Keratinocyte (primary cell): ENCODE results near the gene PTPRN2. TPM values are rescaled to one million over a fixed set of nuclear protein-coding genes. Genes with fewer than 3 reads are reported as not detected.

ENCODE experiments used
- DNase-seq: peaks from one replicate; pipeline ENCODE4 v3.0.0-alpha.2; 2011; ENCODE audit warnings: low read depth, missing footprints, low spot score
- FAIRE-seq: peaks from 2 replicates; lab custom pipeline; 2011; peaks lifted over from hg19 to GRCh38; lab: Jason Lieb, UNC
- H2AFZ ChIP-seq: 2 replicates; pipeline ENCODE4 v1.6.0; 2012; ENCODE audit warnings: low read length, control low read depth, inconsistent platforms; ENCODE audit not compliant: control insufficient read depth
- H3K27ac ChIP-seq: 2 replicates; pipeline ENCODE4 v1.5.1; 2011; ENCODE audit warnings: low read length; ENCODE audit not compliant: control insufficient read depth, insufficient read depth
- H3K27me3 ChIP-seq: 3 replicates; pipeline ENCODE4 v1.6.0; 2011; ENCODE audit warnings: low read length; ENCODE audit not compliant: control insufficient read depth, insufficient read depth; ENCODE audit errors: extremely low read depth
- H3K36me3 ChIP-seq, 2 experiments: 2 replicates in 1 of 2; 3 replicates in 1 of 2; pipeline ENCODE4 v1.5.1; 2011; ENCODE audit warnings: low read length in 2 of 2, mild to moderate bottlenecking in 1 of 2; ENCODE audit not compliant: control insufficient read depth in 2 of 2, insufficient read depth in 2 of 2; ENCODE audit errors: extremely low read depth in 1 of 2
- H3K4me1 ChIP-seq: 3 replicates; pipeline ENCODE4 v1.5.1; 2011; ENCODE audit warnings: low read length; ENCODE audit not compliant: control insufficient read depth, insufficient read depth; ENCODE audit errors: extremely low read depth
- H3K4me2 ChIP-seq: 3 replicates; pipeline ENCODE4 v1.6.0; 2011; ENCODE audit warnings: low read depth, low read length; ENCODE audit not compliant: control insufficient read depth, insufficient read depth; ENCODE audit errors: extremely low read depth
- H3K4me3 ChIP-seq, 3 experiments: fragments of 200-600 bp in 1 of 3; sonication (generic) in 1 of 3; 2 replicates in 2 of 3; 3 replicates in 1 of 3; pipeline ENCODE4 v1.5.1; 2011 to 2016; ENCODE audit warnings: low read length in 3 of 3, mild to moderate bottlenecking in 3 of 3, control low read depth in 2 of 3, inconsistent platforms in 1 of 3, low read depth in 1 of 3, mixed read lengths in 1 of 3, mixed run types in 1 of 3, moderate library complexity in 1 of 3; ENCODE audit not compliant: control insufficient read depth in 2 of 3, insufficient read depth in 2 of 3; ENCODE audit errors: extremely low read depth in 1 of 3
- H3K79me2 ChIP-seq: 2 replicates; pipeline ENCODE4 v1.6.0; 2012; ENCODE audit warnings: low read length; ENCODE audit not compliant: control insufficient read depth, insufficient read depth
- H3K9ac ChIP-seq: 3 replicates; pipeline ENCODE4 v1.6.0; 2011; ENCODE audit warnings: low read length; ENCODE audit not compliant: control insufficient read depth, insufficient read depth; ENCODE audit errors: extremely low read depth
- H3K9me1 ChIP-seq: 3 replicates; pipeline ENCODE4 v1.6.0; 2011; ENCODE audit warnings: low read length; ENCODE audit not compliant: control insufficient read depth, insufficient read depth; ENCODE audit errors: extremely low read depth
- H3K9me3 ChIP-seq: 2 replicates; pipeline ENCODE4 v1.5.1; 2012; ENCODE audit warnings: low read depth, low read length; ENCODE audit not compliant: control insufficient read depth
- H4K20me1 ChIP-seq: 3 replicates; pipeline ENCODE4 v1.6.0; 2011; ENCODE audit warnings: low read length; ENCODE audit not compliant: control insufficient read depth, insufficient read depth; ENCODE audit errors: extremely low read depth
- EZH2 ChIP-seq: IDR thresholded peaks from one replicate; pipeline ENCODE4 v1.6.1; 2012; ENCODE audit warnings: inconsistent platforms, mild to moderate bottlenecking, low read length, moderate library complexity
- dilution Hi-C: fragments of 300-500 bp; cut with MboI; formaldehyde crosslinking; loops from one replicate; pipeline ENCODE4 v1.7.0; 2020; ENCODE audit warnings: low sequenced_read_pairs; ENCODE audit not compliant: extremely low pct_ligation_motif_present
- polyA plus RNA-seq, 5 experiments: library from polyadenylated mRNA; depleted of rRNA in 3 of 5; stranded (reverse) in 3 of 5; stranded (forward) in 1 of 5; unstranded in 1 of 5; fragments of >200 nt; gene quantifications; 1 replicate in 1 of 5; 2 replicates in 3 of 5; 3 replicates in 1 of 5; pipeline versions ENCODE4 v1.2.1 to v1.2.3, GENCODE V29; 2011 to 2012; ENCODE audit warnings: missing spikeins in 2 of 5, low read depth in 1 of 5, low replicate concordance in 1 of 5
- TF ChIP-seq, protein P1 (sequence below), 3 experiments: IDR thresholded peaks in 1 of 3; conservative IDR thresholded peaks in 1 of 3; optimal IDR thresholded peaks in 1 of 3; 2 replicates in 2 of 3; 3 replicates in 1 of 3; pipeline versions ENCODE3 to v1.5.1; 2011; ENCODE audit warnings: low read length in 3 of 3, mild to moderate bottlenecking in 3 of 3, moderate library complexity in 2 of 3, control low read depth in 1 of 3, inconsistent platforms in 1 of 3; ENCODE audit not compliant: insufficient read depth in 2 of 3; ENCODE audit errors: extremely low read depth in 1 of 3

PTPRN2 gene
- polyA plus RNA-seq, 1 donor (not counting 4 experiments of a cell fraction or from before 2014, with no cell fraction given): not detected

- no peak overlapping the region for H2AFZ ChIP-seq
- H3K36me3 ChIP-seq: no peaks in the 10 kb centered on the region
- H4K20me1 ChIP-seq: no peaks in the 10 kb centered on the region
- H3K9me3 ChIP-seq: peaks cover 16% of the 10 kb centered on the region
- H3K4me3 ChIP-seq: no peak overlapping the region
- H3K4me2 ChIP-seq: no peak overlapping the region
- no peak for FAIRE-seq
- dilution Hi-C loops: no loop called here
- no peak for DNase-seq
- H3K9ac ChIP-seq: no peak overlapping the region
- TF ChIP-seq, protein P1, sequence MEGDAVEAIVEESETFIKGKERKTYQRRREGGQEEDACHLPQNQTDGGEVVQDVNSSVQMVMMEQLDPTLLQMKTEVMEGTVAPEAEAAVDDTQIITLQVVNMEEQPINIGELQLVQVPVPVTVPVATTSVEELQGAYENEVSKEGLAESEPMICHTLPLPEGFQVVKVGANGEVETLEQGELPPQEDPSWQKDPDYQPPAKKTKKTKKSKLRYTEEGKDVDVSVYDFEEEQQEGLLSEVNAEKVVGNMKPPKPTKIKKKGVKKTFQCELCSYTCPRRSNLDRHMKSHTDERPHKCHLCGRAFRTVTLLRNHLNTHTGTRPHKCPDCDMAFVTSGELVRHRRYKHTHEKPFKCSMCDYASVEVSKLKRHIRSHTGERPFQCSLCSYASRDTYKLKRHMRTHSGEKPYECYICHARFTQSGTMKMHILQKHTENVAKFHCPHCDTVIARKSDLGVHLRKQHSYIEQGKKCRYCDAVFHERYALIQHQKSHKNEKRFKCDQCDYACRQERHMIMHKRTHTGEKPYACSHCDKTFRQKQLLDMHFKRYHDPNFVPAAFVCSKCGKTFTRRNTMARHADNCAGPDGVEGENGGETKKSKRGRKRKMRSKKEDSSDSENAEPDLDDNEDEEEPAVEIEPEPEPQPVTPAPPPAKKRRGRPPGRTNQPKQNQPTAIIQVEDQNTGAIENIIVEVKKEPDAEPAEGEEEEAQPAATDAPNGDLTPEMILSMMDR (optimal IDR thresholded peaks at IDR 0.05 in 1 of 3, IDR thresholded peaks at IDR 0.05 in 1 of 3, conservative IDR thresholded peaks at IDR 0.05 in 1 of 3; ENCODE audit: extremely low read depth in 1 of 3, insufficient read depth in 2 of 3, low read length in 3 of 3): no peak
- TF ChIP-seq EZH2: no peak
- no peak overlapping the region for H3K27ac ChIP-seq
- H3K27me3 ChIP-seq: no peaks in the 10 kb centered on the region
- H3K4me1 ChIP-seq: no peaks in the 10 kb centered on the region
- H3K79me2 ChIP-seq: no peaks in the 10 kb centered on the region
- H3K9me1 ChIP-seq: no peaks in the 10 kb centered on the region
These were observed 759.4 kb downstream of the PTPRN2 start for GRCh38 chr7:157828190-157828589.

- no peak overlapping the region for H3K4me2 ChIP-seq
- H3K9me3 ChIP-seq: peaks cover 16% of the 10 kb centered on the region
- H4K20me1 ChIP-seq: no peaks in the 10 kb centered on the region
- H3K9ac ChIP-seq: no peak overlapping the region
- DNase-seq (no peak), FAIRE-seq (no peak)
- no peaks in the 10 kb centered on the region for H3K4me1 ChIP-seq
- H3K4me3 ChIP-seq: no peak overlapping the region
- TF ChIP-seq, protein P1 (optimal IDR thresholded peaks at IDR 0.05 in 1 of 3, IDR thresholded peaks at IDR 0.05 in 1 of 3, conservative IDR thresholded peaks at IDR 0.05 in 1 of 3; ENCODE audit: extremely low read depth in 1 of 3, insufficient read depth in 2 of 3, low read length in 3 of 3): no peak
- no peak for TF ChIP-seq EZH2
- no peaks in the 10 kb centered on the region for H3K9me1 ChIP-seq
- no peaks in the 10 kb centered on the region for H3K79me2 ChIP-seq
- H3K27me3 ChIP-seq: no peaks in the 10 kb centered on the region
- H3K36me3 ChIP-seq: no peaks in the 10 kb centered on the region
- no peak overlapping the region for H3K27ac ChIP-seq
- no peak overlapping the region for H2AFZ ChIP-seq
- dilution Hi-C loops: no loop called here
These were observed 759.8 kb downstream of the PTPRN2 start for GRCh38 chr7:157827863-157828160.
